Peyer's patch (tissue), 4 donors: ENCODE measurements around the gene UNC93A. TPM values are rescaled to one million over a fixed set of nuclear protein-coding genes. Genes with fewer than 3 reads are reported as not detected.

Experiments
- DNase-seq, 3 donors: peaks; one replicate each; pipeline ENCODE4 v3.0.0-alpha.2; 2017 to 2019
- H3K27ac ChIP-seq, 4 donors: fragments of 200-600 bp; sonication (generic); one replicate each; pipeline ENCODE4 v1.5.1; 2016 to 2019
- H3K27me3 ChIP-seq, 2 donors: fragments of 200-600 bp; sonication (generic); one replicate each; pipeline ENCODE4 v1.5.1; 2019
- H3K36me3 ChIP-seq, 3 donors: fragments of 200-600 bp; sonication (generic); one replicate each; pipeline ENCODE4 v1.5.1; 2016 to 2019
- H3K4me1 ChIP-seq, 4 donors: fragments of 200-600 bp; sonication (generic); one replicate each; pipeline ENCODE4 v1.5.1; 2016 to 2019
- H3K4me3 ChIP-seq, 4 donors: fragments of 200-600 bp; sonication (generic); 1 replicate in 3 of 4; 2 replicates in 1 of 4; pipeline ENCODE4 v1.5.1; 2016 to 2019; ENCODE audit warnings: mild to moderate bottlenecking in 1 of 4
- H3K9me3 ChIP-seq, 4 donors: fragments of 200-600 bp; sonication (generic); one replicate each; pipeline ENCODE4 v1.5.1; 2016 to 2019; ENCODE audit warnings: mild to moderate bottlenecking in 1 of 4
- POLR2A ChIP-seq, 2 donors: fragments of 450-650 bp; IDR thresholded peaks; one replicate each; pipeline ENCODE4 v1.5.1; 2017; ENCODE audit warnings: antibody characterized with exemption in 2 of 2, mild to moderate bottlenecking in 2 of 2, moderate library complexity in 2 of 2
- total RNA-seq, 4 donors: library from RNA; depleted of rRNA; stranded (reverse); fragments of >200 nt; gene quantifications; one replicate each; pipeline ENCODE4 v1.1.0, GENCODE V29; 2016
- TF ChIP-seq, protein P1 (sequence below), 6 experiments: fragments of 450-650 bp in 4 of 6; fragments of 200-600 bp in 2 of 6; sonication (generic) in 1 of 6; IDR thresholded peaks; one replicate each; pipeline ENCODE4 v1.5.1; 2017 to 2019; ENCODE audit warnings: antibody characterized with exemption in 6 of 6, mild to moderate bottlenecking in 3 of 6, moderate library complexity in 1 of 6

The UNC93A gene
- total RNA-seq, 4 donors from 2014 or later = 10.2 to 17.2 (median 11.5) TPM; not detected in 1

DNA sequence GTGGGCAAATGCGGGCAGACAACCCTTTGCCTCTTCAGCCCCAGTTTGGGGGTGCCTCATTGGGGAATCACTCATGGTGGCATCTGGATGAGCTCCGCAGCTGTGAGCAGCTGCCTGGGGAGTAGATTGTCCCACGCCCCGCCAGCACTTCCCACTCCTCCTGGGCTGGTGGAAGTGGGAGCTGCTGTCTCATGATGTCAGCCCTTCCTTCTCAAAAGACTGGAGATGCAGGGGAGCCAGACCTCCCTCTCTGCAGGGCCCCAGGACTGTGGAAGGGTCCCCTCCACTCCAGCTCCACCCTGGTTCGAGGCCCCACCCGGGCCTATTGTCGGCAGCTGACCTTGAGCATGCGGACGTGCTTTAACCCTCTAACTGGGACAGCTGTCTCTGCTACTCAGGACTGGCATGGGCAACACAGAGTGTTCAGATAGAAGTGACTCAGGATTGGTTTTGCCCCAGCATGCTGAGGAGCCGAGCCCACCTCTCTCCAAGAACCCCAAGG lies 2.0 kb downstream of the UNC93A start:
- Histone ChIP-seq H3K9me3 (no peaks in the 10 kb centered on the region), H3K4me1 (no peaks in the 10 kb centered on the region), H3K36me3 (no peaks in the 10 kb centered on the region), H3K4me3 (no peak overlapping the region), H3K27me3 (no peaks in the 10 kb centered on the region), H3K27ac (no peak overlapping the region)
- DNase-seq = peak in 1 of 3 donors; percentile 36
- TF ChIP-seq, protein P1, sequence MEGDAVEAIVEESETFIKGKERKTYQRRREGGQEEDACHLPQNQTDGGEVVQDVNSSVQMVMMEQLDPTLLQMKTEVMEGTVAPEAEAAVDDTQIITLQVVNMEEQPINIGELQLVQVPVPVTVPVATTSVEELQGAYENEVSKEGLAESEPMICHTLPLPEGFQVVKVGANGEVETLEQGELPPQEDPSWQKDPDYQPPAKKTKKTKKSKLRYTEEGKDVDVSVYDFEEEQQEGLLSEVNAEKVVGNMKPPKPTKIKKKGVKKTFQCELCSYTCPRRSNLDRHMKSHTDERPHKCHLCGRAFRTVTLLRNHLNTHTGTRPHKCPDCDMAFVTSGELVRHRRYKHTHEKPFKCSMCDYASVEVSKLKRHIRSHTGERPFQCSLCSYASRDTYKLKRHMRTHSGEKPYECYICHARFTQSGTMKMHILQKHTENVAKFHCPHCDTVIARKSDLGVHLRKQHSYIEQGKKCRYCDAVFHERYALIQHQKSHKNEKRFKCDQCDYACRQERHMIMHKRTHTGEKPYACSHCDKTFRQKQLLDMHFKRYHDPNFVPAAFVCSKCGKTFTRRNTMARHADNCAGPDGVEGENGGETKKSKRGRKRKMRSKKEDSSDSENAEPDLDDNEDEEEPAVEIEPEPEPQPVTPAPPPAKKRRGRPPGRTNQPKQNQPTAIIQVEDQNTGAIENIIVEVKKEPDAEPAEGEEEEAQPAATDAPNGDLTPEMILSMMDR (IDR thresholded peaks at IDR 0.05) = no peak
- no peak for TF ChIP-seq POLR2A (IDR thresholded peaks at IDR 0.05)

DNA sequence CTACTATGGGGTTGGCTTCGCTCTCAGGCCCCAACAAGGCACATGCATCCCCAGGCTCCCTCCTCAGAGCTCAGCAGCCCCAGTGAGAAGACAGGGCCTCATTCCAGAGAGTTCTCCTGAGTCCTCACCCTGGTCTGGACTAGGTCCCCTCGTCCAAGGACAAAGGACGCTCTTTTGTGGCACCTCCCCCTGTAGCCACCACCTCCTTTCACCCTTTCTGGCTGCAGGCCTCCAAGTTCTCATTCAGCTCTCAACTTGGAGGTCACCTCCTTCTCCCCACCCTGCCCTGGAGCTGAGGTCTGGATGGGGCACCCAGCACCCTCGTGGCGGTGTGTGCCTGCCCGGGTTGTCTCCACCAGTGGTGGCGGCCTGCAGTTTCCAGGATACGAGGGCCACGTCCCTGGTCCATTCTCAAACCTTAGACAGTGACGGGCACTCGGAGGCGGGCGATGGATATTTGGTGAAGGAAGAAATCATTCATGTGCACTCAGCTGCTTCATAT lies 2.5 kb downstream of the UNC93A start:
- peak in 1 of 3 donors; percentile 35 for DNase-seq
- Histone ChIP-seq H3K27me3 (no peaks in the 10 kb centered on the region), H3K9me3 (no peaks in the 10 kb centered on the region), H3K4me3 (no peak overlapping the region), H3K27ac (no peak overlapping the region), H3K4me1 (no peaks in the 10 kb centered on the region), H3K36me3 (no peaks in the 10 kb centered on the region)
- TF ChIP-seq, protein P1 (IDR thresholded peaks at IDR 0.05) = no peak
- TF ChIP-seq POLR2A (IDR thresholded peaks at IDR 0.05) = no peak

DNA sequence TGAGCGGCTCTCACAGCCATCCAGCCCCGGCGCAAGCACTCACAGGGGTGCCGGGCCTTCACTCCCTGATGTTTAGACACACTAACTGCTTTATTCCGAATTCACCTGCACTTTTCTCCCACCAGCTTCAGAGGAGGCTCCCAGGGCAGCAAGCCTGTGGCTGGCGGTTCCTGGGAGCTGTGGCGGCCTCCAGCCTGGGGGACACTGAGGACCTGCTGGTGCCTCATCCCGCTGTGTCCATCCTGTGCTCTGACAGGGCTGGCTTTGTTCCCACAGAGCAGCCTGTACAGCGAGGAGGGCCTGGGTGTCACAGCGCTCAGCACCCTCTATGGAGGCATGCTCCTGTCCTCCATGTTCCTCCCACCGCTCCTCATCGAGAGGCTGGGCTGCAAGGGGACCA lies 3.1 kb downstream of the UNC93A start:
- H3K27ac ChIP-seq = no peak overlapping the region
- no peaks in the 10 kb centered on the region for H3K36me3 ChIP-seq
- no peaks in the 10 kb centered on the region for H3K27me3 ChIP-seq
- no peaks in the 10 kb centered on the region for H3K9me3 ChIP-seq
- TF ChIP-seq POLR2A (IDR thresholded peaks at IDR 0.05) = no peak
- TF ChIP-seq, protein P1 (IDR thresholded peaks at IDR 0.05) = no peak
- no peak overlapping the region for H3K4me3 ChIP-seq
- DNase-seq = peak in 1 of 3 donors; percentile 29
- H3K4me1 ChIP-seq = no peaks in the 10 kb centered on the region

DNA sequence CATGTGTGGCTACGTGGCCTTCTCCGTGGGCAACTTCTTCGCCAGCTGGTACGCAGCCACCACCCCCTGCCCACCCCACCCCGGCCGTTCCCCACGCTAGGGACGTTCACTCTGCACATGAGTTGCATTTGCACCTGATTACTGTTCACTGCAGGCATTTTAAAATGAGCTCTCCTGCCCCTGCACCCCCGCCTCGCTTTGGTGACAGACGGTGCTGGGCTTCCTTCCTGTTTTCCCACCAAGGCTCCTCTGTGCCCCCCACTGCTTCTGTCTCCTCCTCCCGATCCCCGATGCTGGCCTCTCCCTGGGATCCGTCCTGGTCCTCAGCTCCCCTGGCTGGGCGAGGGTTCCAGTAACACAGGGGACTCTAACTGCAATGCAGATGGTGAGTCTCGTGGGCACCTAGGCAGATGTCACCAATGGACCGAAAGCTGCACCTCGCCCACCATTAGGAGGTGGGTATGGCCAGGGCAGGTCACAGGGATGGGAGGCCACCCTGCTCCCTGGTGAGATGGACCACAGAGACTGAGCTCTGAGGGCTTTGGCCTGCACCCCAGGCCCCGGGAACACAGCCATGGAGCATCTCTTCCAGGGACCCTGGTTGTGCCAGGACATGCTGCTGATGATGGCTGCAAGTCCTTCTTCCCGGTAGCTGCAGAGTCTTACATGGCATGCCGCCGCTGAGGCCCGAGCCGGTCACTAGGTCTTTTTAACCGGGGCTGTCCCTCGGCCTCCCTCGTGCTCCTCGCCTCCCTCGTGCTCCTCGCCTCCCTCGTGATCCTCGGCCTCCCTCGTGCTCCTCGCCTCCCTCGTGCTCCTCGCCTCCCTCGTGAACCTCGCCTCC lies 3.8 kb downstream of the UNC93A start:
- Histone ChIP-seq H3K4me3 (no peak overlapping the region), H3K4me1 (no peaks in the 10 kb centered on the region), H3K9me3 (no peaks in the 10 kb centered on the region), H3K27me3 (no peaks in the 10 kb centered on the region), H3K27ac (no peak overlapping the region), H3K36me3 (no peaks in the 10 kb centered on the region)
- peak in 1 of 3 donors; percentile 34 for DNase-seq
- TF ChIP-seq, protein P1 (IDR thresholded peaks at IDR 0.05) = no peak
- TF ChIP-seq POLR2A (IDR thresholded peaks at IDR 0.05) = no peak

DNA sequence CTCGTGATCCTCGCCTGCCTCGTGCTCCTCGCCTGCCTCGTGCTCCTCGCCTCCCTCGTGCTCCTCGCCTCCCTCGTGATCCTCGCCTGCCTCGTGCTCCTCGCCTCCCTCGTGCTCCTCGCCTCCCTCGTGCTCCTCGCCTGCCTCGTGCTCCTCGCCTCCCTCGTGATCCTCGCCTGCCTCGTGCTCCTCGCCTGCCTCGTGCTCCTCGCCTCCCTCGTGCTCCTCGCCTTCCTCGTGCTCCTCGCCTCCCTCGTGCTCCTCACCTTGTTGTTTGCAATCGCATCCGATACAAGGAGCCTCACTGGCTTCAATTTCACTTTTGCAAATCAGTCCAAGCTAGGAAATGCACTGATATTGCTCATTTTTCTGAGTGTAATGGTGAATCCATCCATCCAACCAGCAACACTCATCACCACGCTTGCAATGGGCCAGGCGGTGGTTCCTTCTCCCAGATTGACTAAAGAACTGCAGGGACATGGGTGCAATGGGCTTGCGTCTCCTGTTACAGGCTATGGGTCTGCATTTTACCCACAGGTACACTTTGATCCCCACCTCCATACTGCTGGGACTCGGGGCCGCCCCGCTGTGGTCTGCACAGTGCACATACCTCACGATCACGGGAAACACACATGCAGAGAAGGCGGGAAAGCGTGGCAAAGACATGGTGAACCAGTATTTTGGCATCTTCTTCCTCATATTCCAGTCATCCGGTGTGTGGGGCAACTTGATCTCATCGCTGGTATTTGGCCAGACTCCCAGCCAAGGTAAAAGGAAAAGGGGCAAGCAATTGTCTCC lies 4.6 kb downstream of the UNC93A start:
- DNase-seq = peak in 1 of 3 donors; percentile 24
- no peak overlapping the region for H3K27ac ChIP-seq
- H3K27me3 ChIP-seq = no peaks in the 10 kb centered on the region
- H3K4me3 ChIP-seq = no peak overlapping the region
- H3K36me3 ChIP-seq = no peaks in the 10 kb centered on the region
- H3K4me1 ChIP-seq = no peaks in the 10 kb centered on the region
- no peak for TF ChIP-seq POLR2A (IDR thresholded peaks at IDR 0.05)
- TF ChIP-seq, protein P1 (IDR thresholded peaks at IDR 0.05) = no peak
- H3K9me3 ChIP-seq = no peaks in the 10 kb centered on the region
